Colonic mucosa (tissue), 4 donors: ENCODE results near the gene METTL17. TPM values are rescaled to one million over a fixed set of nuclear protein-coding genes. Genes with fewer than 3 reads are reported as not detected.
A peak's percentile ranks its signal among the peaks of the same experiment; 100 is the strongest.
"Not testable (repeated sequence)": the region's sequence is repeated elsewhere in the genome, so short reads cannot be mapped to it uniquely, and the experiment has no call there.

ENCODE experiments used
- DNase-seq: peaks from one replicate; pipeline ENCODE4 v3.0.0-alpha.2; 2020
- H3K27ac ChIP-seq: fragments of 200-600 bp; one replicate; pipeline ENCODE4 v1.8.0; 2021
- H3K27me3 ChIP-seq: fragments of 200-600 bp; one replicate; pipeline ENCODE4 v1.8.0; 2021
- H3K36me3 ChIP-seq: fragments of 200-600 bp; one replicate; pipeline ENCODE4 v1.8.0; 2021
- H3K4me1 ChIP-seq: fragments of 200-600 bp; one replicate; pipeline ENCODE4 v1.8.0; 2021; ENCODE audit warnings: mild to moderate bottlenecking
- H3K4me3 ChIP-seq: fragments of 200-600 bp; one replicate; pipeline ENCODE4 v1.8.0; 2021
- H3K9ac ChIP-seq, 2 donors: one replicate each; pipeline ENCODE4 v1.7.0; 2013; ENCODE audit warnings: control low read depth in 2 of 2, low read depth in 2 of 2, low read length in 2 of 2
- H3K9me3 ChIP-seq: fragments of 200-600 bp; one replicate; pipeline ENCODE4 v1.8.0; 2021
- intact Hi-C: fragments of 100-400 bp; cut with DNase I; formaldehyde crosslinking; loops from one replicate; pipeline ENCODE4 v1.14.1; 2022
- total RNA-seq, 2 donors: library from RNA; stranded (reverse); fragmentation: NEBNext Ultra II Directional in 1 of 2; extraction: Animal tissue kit (Norgen Biotek cat#: 25700) in 1 of 2; gene quantifications; one replicate each; pipeline ENCODE4 v1.2.1, GENCODE V29; 2021
- TF ChIP-seq, protein P1 (sequence below): fragments of 200-600 bp; IDR thresholded peaks from one replicate; pipeline ENCODE4 v1.8.0; 2022; ENCODE audit warnings: antibody characterized with exemption, mild to moderate bottlenecking
- donor health status: healthy.
- donor health status: DM: no; HTN: no; CAD: no.
- donor health status: DM: no; HTN: no; CAD: no.

The METTL17 gene
- total RNA-seq, 2 donors from 2014 or later = 59.6 to 79.3 TPM

DNA sequence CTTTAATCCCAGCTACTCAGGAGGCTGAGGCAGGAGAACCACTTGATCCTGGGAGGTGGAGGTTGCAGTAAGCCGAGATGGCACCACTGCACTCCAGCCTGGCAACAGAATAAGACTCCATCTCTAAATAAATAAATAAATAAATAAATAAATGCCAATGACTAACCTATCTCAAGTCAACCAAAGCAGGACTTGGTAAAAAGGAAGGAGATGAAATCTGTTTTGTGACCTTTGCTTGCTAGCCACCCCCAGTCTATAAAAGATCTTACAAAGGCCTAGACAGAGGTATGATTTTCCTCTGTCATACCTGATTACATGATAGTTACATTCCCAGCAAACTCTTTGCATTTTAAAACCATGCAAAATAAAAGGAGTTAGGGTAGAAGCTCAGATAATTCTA lies 13.5 kb upstream of the METTL17 start:
- DNase-seq = no peak
- Histone ChIP-seq H3K36me3 (no peaks in the 10 kb centered on the region), H3K4me1 (no peaks in the 10 kb centered on the region), H3K9ac (no peak overlapping the region), H3K9me3 (no peaks in the 10 kb centered on the region), H3K4me3 (no peak overlapping the region), H3K27me3 (no peaks in the 10 kb centered on the region), H3K27ac (no peak overlapping the region)
- intact Hi-C loops = loop anchor here (10.0 kb wide), 1 partner anchor 281 kb away; no protein-coding TSS in a partner anchor
- TF ChIP-seq, protein P1, sequence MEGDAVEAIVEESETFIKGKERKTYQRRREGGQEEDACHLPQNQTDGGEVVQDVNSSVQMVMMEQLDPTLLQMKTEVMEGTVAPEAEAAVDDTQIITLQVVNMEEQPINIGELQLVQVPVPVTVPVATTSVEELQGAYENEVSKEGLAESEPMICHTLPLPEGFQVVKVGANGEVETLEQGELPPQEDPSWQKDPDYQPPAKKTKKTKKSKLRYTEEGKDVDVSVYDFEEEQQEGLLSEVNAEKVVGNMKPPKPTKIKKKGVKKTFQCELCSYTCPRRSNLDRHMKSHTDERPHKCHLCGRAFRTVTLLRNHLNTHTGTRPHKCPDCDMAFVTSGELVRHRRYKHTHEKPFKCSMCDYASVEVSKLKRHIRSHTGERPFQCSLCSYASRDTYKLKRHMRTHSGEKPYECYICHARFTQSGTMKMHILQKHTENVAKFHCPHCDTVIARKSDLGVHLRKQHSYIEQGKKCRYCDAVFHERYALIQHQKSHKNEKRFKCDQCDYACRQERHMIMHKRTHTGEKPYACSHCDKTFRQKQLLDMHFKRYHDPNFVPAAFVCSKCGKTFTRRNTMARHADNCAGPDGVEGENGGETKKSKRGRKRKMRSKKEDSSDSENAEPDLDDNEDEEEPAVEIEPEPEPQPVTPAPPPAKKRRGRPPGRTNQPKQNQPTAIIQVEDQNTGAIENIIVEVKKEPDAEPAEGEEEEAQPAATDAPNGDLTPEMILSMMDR = no peak

- intact Hi-C loops = loop anchor here (10.0 kb wide), 1 partner anchor 284 kb away; no protein-coding TSS in a partner anchor
- peak; percentile 47 for DNase-seq
- Histone ChIP-seq H3K27me3 (no peaks in the 10 kb centered on the region), H3K27ac (no peak overlapping the region), H3K36me3 (no peaks in the 10 kb centered on the region), H3K4me3 (no peak overlapping the region), H3K9me3 (no peaks in the 10 kb centered on the region), H3K9ac (no peak overlapping the region), H3K4me1 (no peaks in the 10 kb centered on the region)
- TF ChIP-seq, protein P1 = no peak
Measured at GRCh38 chr14:20978687-20979086, 11.1 kb upstream of the METTL17 start.

DNA sequence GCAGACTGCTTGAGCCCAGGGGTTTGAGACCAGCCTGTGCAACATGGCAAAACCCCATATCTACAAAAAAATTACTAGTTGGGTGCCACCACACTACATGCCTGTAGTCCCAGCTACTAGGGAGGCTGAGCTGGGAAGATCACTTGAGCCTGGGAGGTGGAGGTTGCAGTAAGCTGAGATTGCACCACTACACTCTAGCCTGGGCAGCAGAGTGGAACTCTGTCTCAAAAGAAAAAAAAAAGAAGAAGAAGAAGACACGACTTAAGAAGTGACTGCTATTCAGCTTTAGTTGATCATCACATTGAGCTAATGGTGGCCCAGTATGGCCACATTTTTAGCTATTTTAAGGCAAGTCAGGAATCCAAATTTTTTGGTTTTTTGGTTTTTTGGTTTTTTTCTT lies 8.9 kb upstream of the METTL17 start:
- Histone ChIP-seq H3K4me3 (no peak overlapping the region), H3K36me3 (no peaks in the 10 kb centered on the region), H3K4me1 (no peaks in the 10 kb centered on the region), H3K27ac (no peak overlapping the region), H3K27me3 (no peaks in the 10 kb centered on the region), H3K9me3 (no peaks in the 10 kb centered on the region), H3K9ac (no peak overlapping the region)
- no peak for DNase-seq
- intact Hi-C loops = no loop called here
- TF ChIP-seq, protein P1 = no peak

DNA sequence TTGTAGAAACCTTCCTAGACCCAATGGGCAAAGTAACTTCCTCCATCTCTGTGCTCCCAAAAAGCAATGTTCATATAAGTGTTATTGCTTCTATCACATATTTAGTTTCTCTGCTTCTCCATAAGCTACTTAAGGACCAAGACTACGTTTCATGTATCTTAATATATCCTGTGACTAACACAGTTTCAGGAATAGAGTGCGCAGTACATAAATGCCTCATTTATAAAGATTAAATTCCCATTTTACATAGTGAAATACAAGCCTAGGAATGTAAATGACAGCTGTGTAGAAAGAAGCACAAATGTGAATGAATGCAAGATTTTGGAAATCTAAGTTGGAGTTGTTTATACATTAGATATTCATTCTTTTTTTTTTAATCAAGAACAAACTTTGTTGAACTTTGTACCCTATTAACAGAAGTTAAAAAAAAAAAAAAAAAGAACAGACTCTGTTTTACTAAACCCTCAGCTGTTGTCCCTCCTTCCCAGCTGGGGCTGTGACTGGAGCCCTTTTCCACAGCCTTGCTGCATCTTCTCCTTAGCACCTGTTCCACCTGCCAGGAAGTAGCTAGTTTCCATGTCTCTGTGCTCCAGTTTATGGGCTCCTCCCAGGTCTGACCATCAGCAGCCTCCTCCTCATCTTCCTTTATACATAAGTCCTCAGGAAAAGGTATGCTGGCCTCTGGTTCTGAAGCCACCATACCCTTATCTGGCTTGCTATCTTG lies 7.0 kb upstream of the METTL17 start:
- Histone ChIP-seq H3K9me3 (no peaks in the 10 kb centered on the region), H3K27me3 (no peaks in the 10 kb centered on the region), H3K4me1 (no peaks in the 10 kb centered on the region), H3K36me3 (no peaks in the 10 kb centered on the region), H3K27ac (no peak overlapping the region), H3K9ac (no peak overlapping the region), H3K4me3 (no peak overlapping the region)
- TF ChIP-seq, protein P1 = no peak
- no peak for DNase-seq
- intact Hi-C loops = no loop called here

- DNase-seq, H3K4me3 ChIP-seq, intact Hi-C loops, H3K9ac ChIP-seq, H3K9me3 ChIP-seq, H3K4me1 ChIP-seq, H3K36me3 ChIP-seq, H3K27me3 ChIP-seq, H3K27ac ChIP-seq: not testable (repeated sequence)
Measured at GRCh38 chr14:20985650-20986049, 4.1 kb upstream of the METTL17 start.

- Histone ChIP-seq H3K36me3 (no peaks in the 10 kb centered on the region), H3K4me3 (no peak overlapping the region), H3K4me1 (peaks cover 16% of the 10 kb centered on the region), H3K27ac (no peak overlapping the region), H3K9ac (no peak overlapping the region), H3K27me3 (no peaks in the 10 kb centered on the region), H3K9me3 (no peaks in the 10 kb centered on the region)
- no peak for DNase-seq
- intact Hi-C loops = no loop called here
- TF ChIP-seq, protein P1 = no peak
Measured at GRCh38 chr14:20986811-20987210, 3.0 kb upstream of the METTL17 start.
